Lower leg skin (tissue), 3 donors: Measurements from ENCODE around the gene IL15RA.

Experiments
- POLR2A ChIP-seq, 2 donors: fragments of 450-650 bp; IDR thresholded peaks; one replicate each; pipeline ENCODE4 v1.6.1; 2016 to 2017; ENCODE audit warnings: antibody characterized with exemption in 2 of 2, mild to moderate bottlenecking in 1 of 2, moderate library complexity in 1 of 2
- TF ChIP-seq, protein P1 (sequence below), 3 donors: fragments of 450-650 bp; IDR thresholded peaks; one replicate each; pipeline ENCODE4 v1.5.1; 2016; ENCODE audit warnings: antibody characterized with exemption in 3 of 3, mild to moderate bottlenecking in 3 of 3, moderate library complexity in 2 of 3

DNA sequence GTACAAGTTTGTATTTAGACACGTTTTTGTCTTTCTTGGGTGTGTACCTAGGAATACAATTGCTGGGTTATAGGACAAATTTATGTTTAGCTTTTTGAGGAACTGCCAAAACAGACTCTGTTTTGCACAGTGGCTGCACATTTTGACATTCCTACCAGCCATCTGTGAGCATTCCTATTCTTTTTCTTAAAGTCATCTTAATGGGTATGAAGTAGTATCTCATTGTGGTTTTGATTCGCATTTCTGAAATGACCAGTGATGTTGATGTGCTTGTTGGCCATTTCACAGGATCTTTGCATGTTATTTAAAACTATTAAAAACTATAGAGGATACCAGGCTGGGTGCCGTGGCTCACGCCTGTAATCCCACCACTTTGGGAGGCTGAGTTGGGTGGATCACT is 32.6 kb upstream of the IL15RA start:
- TF ChIP-seq, protein P1, sequence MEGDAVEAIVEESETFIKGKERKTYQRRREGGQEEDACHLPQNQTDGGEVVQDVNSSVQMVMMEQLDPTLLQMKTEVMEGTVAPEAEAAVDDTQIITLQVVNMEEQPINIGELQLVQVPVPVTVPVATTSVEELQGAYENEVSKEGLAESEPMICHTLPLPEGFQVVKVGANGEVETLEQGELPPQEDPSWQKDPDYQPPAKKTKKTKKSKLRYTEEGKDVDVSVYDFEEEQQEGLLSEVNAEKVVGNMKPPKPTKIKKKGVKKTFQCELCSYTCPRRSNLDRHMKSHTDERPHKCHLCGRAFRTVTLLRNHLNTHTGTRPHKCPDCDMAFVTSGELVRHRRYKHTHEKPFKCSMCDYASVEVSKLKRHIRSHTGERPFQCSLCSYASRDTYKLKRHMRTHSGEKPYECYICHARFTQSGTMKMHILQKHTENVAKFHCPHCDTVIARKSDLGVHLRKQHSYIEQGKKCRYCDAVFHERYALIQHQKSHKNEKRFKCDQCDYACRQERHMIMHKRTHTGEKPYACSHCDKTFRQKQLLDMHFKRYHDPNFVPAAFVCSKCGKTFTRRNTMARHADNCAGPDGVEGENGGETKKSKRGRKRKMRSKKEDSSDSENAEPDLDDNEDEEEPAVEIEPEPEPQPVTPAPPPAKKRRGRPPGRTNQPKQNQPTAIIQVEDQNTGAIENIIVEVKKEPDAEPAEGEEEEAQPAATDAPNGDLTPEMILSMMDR (IDR thresholded peaks at IDR 0.05) = no peak
- no peak for TF ChIP-seq POLR2A (IDR thresholded peaks at IDR 0.05)
